HepG2 (cell line): ENCODE measurements around the gene TFAP2E. TPM values are rescaled to one million over a fixed set of nuclear protein-coding genes. Genes with fewer than 3 reads are reported as not detected.
A peak's percentile ranks its signal among the peaks of the same experiment; 100 is the strongest.

ENCODE experiments used
- CREB1 ChIP-seq, 2 experiments: fragments of 450-650 bp in 1 of 2; IDR thresholded peaks; 2 replicates each; pipeline ENCODE4 v1.6.1; 2016 to 2017; ENCODE audit warnings: control low read depth in 1 of 2, mild to moderate bottlenecking in 1 of 2, missing compliant biosample characterization in 1 of 2, missing genetic modification characterization in 1 of 2
- ETS1 ChIP-seq: sonication (generic); formaldehyde crosslinking; IDR thresholded peaks from 2 replicates; pipeline ENCODE4 v1.4.0; 2020; ENCODE audit warnings: missing genetic modification reagents
- FOXA1 ChIP-seq, 2 experiments: fragments of 450-650 bp in 1 of 2; sonication (generic) in 1 of 2; formaldehyde crosslinking in 1 of 2; IDR thresholded peaks; 2 replicates each; pipeline versions ENCODE4 v1.4.0 to v1.6.1; 2016 to 2020; ENCODE audit warnings: missing genetic modification reagents in 1 of 2
- GTF2F1 ChIP-seq: fragments of 150-350 bp; IDR thresholded peaks from 2 replicates; pipeline ENCODE4 v1.6.1; 2014; ENCODE audit warnings: low read length
- HNF4A ChIP-seq: sonication (generic); formaldehyde crosslinking; IDR thresholded peaks from 2 replicates; pipeline ENCODE4 v1.4.0; 2020; ENCODE audit warnings: missing genetic modification reagents
- HOMEZ ChIP-seq: IDR thresholded peaks from 2 replicates; pipeline ENCODE4 v1.6.1; 2016; ENCODE audit warnings: low read depth
- ISL2 ChIP-seq: sonication (generic); formaldehyde crosslinking; IDR thresholded peaks from 2 replicates; pipeline ENCODE4 v1.5.0; 2020; ENCODE audit warnings: missing genetic modification reagents
- RAD51 ChIP-seq: fragments of 450-650 bp; IDR thresholded peaks from 2 replicates; pipeline ENCODE4 v1.6.1; 2016; ENCODE audit warnings: borderline replicate concordance
- SOX13 ChIP-seq, 3 experiments: fragments of 450-650 bp in 1 of 3; sonication (generic) in 1 of 3; formaldehyde crosslinking in 1 of 3; IDR thresholded peaks in 2 of 3; conservative IDR thresholded peaks in 1 of 3; 2 replicates each; pipeline versions ENCODE4 v1.5.0 to v1.6.1; 2016 to 2020; ENCODE audit warnings: antibody characterized with exemption in 1 of 3, mild to moderate bottlenecking in 1 of 3, missing compliant biosample characterization in 1 of 3, missing genetic modification reagents in 1 of 3, moderate library complexity in 1 of 3
- ZBTB20 ChIP-seq: sonication (generic); formaldehyde crosslinking; IDR thresholded peaks from 2 replicates; pipeline ENCODE4 v1.8.1; 2023; ENCODE audit warnings: missing genetic modification reagents, low read depth, mild to moderate bottlenecking, borderline replicate concordance
- ZBTB37 ChIP-seq: sonication (generic); formaldehyde crosslinking; IDR thresholded peaks from 2 replicates; pipeline ENCODE4 v1.4.0; 2020; ENCODE audit warnings: mild to moderate bottlenecking, missing genetic modification reagents
- ZFX ChIP-seq: sonication (generic); formaldehyde crosslinking; IDR thresholded peaks from 2 replicates; pipeline ENCODE4 v1.4.0; 2020; ENCODE audit warnings: mild to moderate bottlenecking, low read depth, missing genetic modification reagents, moderate library complexity
- ZKSCAN8 ChIP-seq: IDR thresholded peaks from 2 replicates; pipeline ENCODE4 v1.6.1; 2016; ENCODE audit warnings: borderline replicate concordance, missing genetic modification reagents, missing compliant biosample characterization
- ZNF142 ChIP-seq: sonication (generic); formaldehyde crosslinking; IDR thresholded peaks from 2 replicates; pipeline ENCODE4 v1.4.0; 2020; ENCODE audit warnings: missing genetic modification reagents
- ZNF18 ChIP-seq: sonication (generic); formaldehyde crosslinking; IDR thresholded peaks from 2 replicates; pipeline ENCODE4 v1.8.0; 2022; ENCODE audit warnings: mild to moderate bottlenecking, missing genetic modification reagents; ENCODE audit not compliant: insufficient replicate concordance
- ZNF24 ChIP-seq: fragments of 450-650 bp; IDR thresholded peaks from 2 replicates; pipeline ENCODE4 v1.6.1; 2017; ENCODE audit warnings: antibody characterized with exemption, mild to moderate bottlenecking
- ZSCAN25 ChIP-seq: sonication (generic); formaldehyde crosslinking; IDR thresholded peaks from 2 replicates; pipeline ENCODE4 v1.8.0; 2022; ENCODE audit warnings: mild to moderate bottlenecking, missing genetic modification reagents
- polyA plus RNA-seq, 8 experiments: library from polyadenylated mRNA; depleted of rRNA in 3 of 8; stranded (reverse) in 7 of 8; unstranded in 1 of 8; fragments of >200 nt; fragmentation: Illumina TruSeq in 4 of 8; extraction: Trizol in 4 of 8; gene quantifications; 2 replicates each; pipeline versions ENCODE4 v1.2.1 to v1.2.3, GENCODE V29; 2011 to 2016; ENCODE audit warnings: low read depth in 4 of 8, missing spikeins in 1 of 8, mixed read lengths in 1 of 8; ENCODE audit not compliant: insufficient read depth in 1 of 8
- total RNA-seq, 5 experiments: library from RNA; depleted of rRNA; stranded (reverse); fragments of >200 nt; fragmentation: Illumina TruSeq; extraction: Trizol; gene quantifications; 2 replicates each; pipeline ENCODE4 v1.2.3, GENCODE V29; 2016; ENCODE audit warnings: low read depth in 1 of 5

The TFAP2E gene
- total and polyA plus RNA-seq, 2 of the 13 experiments (the other 11 are each of a cell fraction or from before 2014, with no cell fraction given): 0.31 to 0.41 TPM

GRCh38 chr1:35575416-35575958 lies 2.4 kb downstream of the TFAP2E start (continued):
- TF ChIP-seq ZNF24: no peak
- TF ChIP-seq GTF2F1: no peak
- no peak for TF ChIP-seq ZSCAN25 (CRISPR knock-in tag)
- no peak for TF ChIP-seq CREB1 (IDR thresholded peaks at IDR 0.05)
- TF ChIP-seq CREB1 (CRISPR knock-in tag; IDR thresholded peaks at IDR 0.05): 0 out of 2 replicates have a peak, but pooled peaks have one; percentile 39
- TF ChIP-seq HNF4A: peak; percentile 67
- TF ChIP-seq ZKSCAN8: no peak
- TF ChIP-seq ETS1 (CRISPR knock-in tag): no peak
- no peak for TF ChIP-seq ISL2 (CRISPR knock-in tag)
- TF ChIP-seq HOMEZ (CRISPR knock-in tag): no peak
- no peak for TF ChIP-seq FOXA1 (IDR thresholded peaks at IDR 0.05)
- peak; percentile 49; the same call in 1 of the 2 replicates for TF ChIP-seq FOXA1 (CRISPR knock-in tag; IDR thresholded peaks at IDR 0.05)
- TF ChIP-seq ZBTB37 (CRISPR knock-in tag): no peak
- no peak for TF ChIP-seq ZNF18
- no peak for TF ChIP-seq ZBTB20 (CRISPR knock-in tag)
- TF ChIP-seq ZFX (CRISPR knock-in tag): 0 out of 2 replicates have a peak, but pooled peaks have one; percentile 3
- TF ChIP-seq RAD51: no peak
- no peak for TF ChIP-seq ZNF142 (CRISPR knock-in tag)
- no peak for TF ChIP-seq SOX13 (IDR thresholded peaks at IDR 0.05)
- TF ChIP-seq SOX13 (CRISPR knock-in tag; conservative IDR thresholded peaks at IDR 0.05 in 1 of 2, IDR thresholded peaks at IDR 0.05 in 1 of 2): 0 out of 4 replicates have a peak, but pooled peaks of 1 of the 2 experiments have one; percentile 36
